Neural cell (in vitro differentiated cells): Measurements from ENCODE around the gene CDKAL1. TPM values are rescaled to one million over a fixed set of nuclear protein-coding genes. Genes with fewer than 3 reads are reported as not detected.

Experiments used
- H2AFZ ChIP-seq: fragments of 200-600, 300-800 bp; sonication (generic), shearing (Covaris generic); 2 replicates; pipeline ENCODE4 v1.6.0; 2014; ENCODE audit warnings: low read depth, mild to moderate bottlenecking, antibody characterized with exemption, low read length, moderate library complexity
- H3F3A ChIP-seq: fragments of 200-600 bp; shearing (Covaris generic); 2 replicates; pipeline ENCODE4 v1.6.1; 2016; ENCODE audit warnings: mild to moderate bottlenecking, moderate library complexity, mixed read lengths, antibody characterized with exemption, low read length; ENCODE audit not compliant: insufficient read depth, poor library complexity, severe bottlenecking
- H3K27ac ChIP-seq: fragments of 200-600, 300-800 bp; sonication (generic), shearing (Covaris generic); 2 replicates; pipeline ENCODE4 v1.5.1; 2014; ENCODE audit warnings: mild to moderate bottlenecking, low read length, moderate library complexity
- H3K27me3 ChIP-seq: fragments of 300-800, 200-600 bp; sonication (generic), shearing (Covaris generic); 2 replicates; pipeline ENCODE4 v1.6.0; 2014; ENCODE audit warnings: mild to moderate bottlenecking, low read depth, low read length, moderate library complexity; ENCODE audit not compliant: insufficient read depth
- H3K36me3 ChIP-seq: fragments of 300-800, 200-600 bp; sonication (generic), shearing (Covaris generic); 2 replicates; pipeline ENCODE4 v1.5.1; 2014; ENCODE audit warnings: mild to moderate bottlenecking, antibody characterized with exemption, low read length, moderate library complexity; ENCODE audit not compliant: insufficient read depth
- H3K4me2 ChIP-seq: fragments of 300-800, 200-600 bp; sonication (generic), shearing (Covaris generic); 2 replicates; pipeline ENCODE4 v1.6.0; 2014; ENCODE audit warnings: mild to moderate bottlenecking, low read length
- H3K4me3 ChIP-seq: fragments of 300-800, 200-600 bp; sonication (generic), shearing (Covaris generic); 2 replicates; pipeline ENCODE4 v1.5.1; 2014; ENCODE audit warnings: mild to moderate bottlenecking, low read length, moderate library complexity
- H3K79me2 ChIP-seq: fragments of 200-600 bp; shearing (Covaris generic); replicated peaks from 2 replicates; pipeline ENCODE4 v1.6.0; 2014; ENCODE audit warnings: mild to moderate bottlenecking, low read length, moderate library complexity; ENCODE audit not compliant: insufficient read depth
- H3K9ac ChIP-seq: fragments of 300-800, 200-600 bp; sonication (generic), shearing (Covaris generic); 2 replicates; pipeline ENCODE4 v1.6.1; 2016; ENCODE audit warnings: mild to moderate bottlenecking, low read length, mixed read lengths
- H3K9me2 ChIP-seq: fragments of 200-600 bp; shearing (Covaris generic); 2 replicates; pipeline ENCODE4 v1.6.1; 2016; ENCODE audit warnings: mild to moderate bottlenecking, low read length, mixed read lengths; ENCODE audit not compliant: insufficient read depth
- H3K9me3 ChIP-seq: fragments of 200-600, 300-800 bp; sonication (generic), shearing (Covaris generic); 2 replicates; pipeline ENCODE4 v1.6.1; 2016; ENCODE audit warnings: mild to moderate bottlenecking, mixed run types, low read length, moderate library complexity, mixed read lengths
- H4K20me1 ChIP-seq: fragments of 200-600 bp; shearing (Covaris generic); 2 replicates; pipeline ENCODE4 v1.6.1; 2016; ENCODE audit warnings: mild to moderate bottlenecking, mixed run types; ENCODE audit not compliant: insufficient read depth
- CTCF ChIP-seq: fragments of 450-650 bp; IDR thresholded peaks from 2 replicates; pipeline ENCODE4 v1.5.1; 2014; ENCODE audit warnings: antibody characterized with exemption, mild to moderate bottlenecking, moderate library complexity; ENCODE audit not compliant: poor library complexity, severe bottlenecking
- EP300 ChIP-seq: fragments of 450-650 bp; conservative IDR thresholded peaks from 2 replicates; pipeline ENCODE4 v1.6.1; 2014; ENCODE audit warnings: antibody characterized with exemption, mild to moderate bottlenecking, moderate library complexity; ENCODE audit not compliant: poor library complexity, severe bottlenecking
- EZH2 ChIP-seq: fragments of 200-600, 300-800 bp; shearing (Covaris generic), sonication (generic); IDR thresholded peaks from 2 replicates; pipeline ENCODE4 v1.6.1; 2014; ENCODE audit warnings: antibody characterized with exemption, low read length, borderline replicate concordance, mild to moderate bottlenecking; ENCODE audit not compliant: insufficient read depth, poor library complexity, severe bottlenecking
- MXI1 ChIP-seq: fragments of 450-650 bp; conservative IDR thresholded peaks from 2 replicates; pipeline ENCODE4 v1.6.1; 2014; ENCODE audit warnings: antibody characterized with exemption, mild to moderate bottlenecking; ENCODE audit not compliant: poor library complexity, severe bottlenecking
- POLR2AphosphoS5 ChIP-seq: IDR thresholded peaks from 2 replicates; pipeline ENCODE4 v1.6.1; 2012
- RAD21 ChIP-seq: fragments of 450-650 bp; conservative IDR thresholded peaks from 2 replicates; pipeline ENCODE4 v1.6.1; 2014; ENCODE audit warnings: antibody characterized with exemption, mild to moderate bottlenecking, moderate library complexity
- REST ChIP-seq: IDR thresholded peaks from 2 replicates; pipeline ENCODE4 v1.6.1; 2012; ENCODE audit warnings: borderline replicate concordance
- SMC3 ChIP-seq: fragments of 450-650 bp; conservative IDR thresholded peaks from 2 replicates; pipeline ENCODE4 v1.6.1; 2014; ENCODE audit warnings: antibody characterized with exemption, mild to moderate bottlenecking, moderate library complexity; ENCODE audit not compliant: poor library complexity
- TAF1 ChIP-seq: IDR thresholded peaks from 2 replicates; pipeline ENCODE4 v1.6.1; 2012; ENCODE audit warnings: low read depth
- polyA plus RNA-seq: library from polyadenylated mRNA; depleted of rRNA; stranded (reverse); fragments of >200 nt; gene quantifications from 2 replicates; pipeline ENCODE4 v1.2.3, GENCODE V29; 2014

CDKAL1 gene
- polyA plus RNA-seq, 1 donor from 2014 or later, result 10.7 TPM

- Histone ChIP-seq H3K4me3 (no peak overlapping the region), H4K20me1 (no peaks in the 10 kb centered on the region), H3K9me2 (no peaks in the 10 kb centered on the region), H3K4me2 (no peak overlapping the region), H3K36me3 (no peaks in the 10 kb centered on the region), H3K9me3 (no peaks in the 10 kb centered on the region), H3K79me2 (no peaks in the 10 kb centered on the region), H3F3A (no peaks in the 10 kb centered on the region), H3K27me3 (no peaks in the 10 kb centered on the region), H2AFZ (no peak overlapping the region), H3K9ac (no peak overlapping the region), H3K27ac (no peak overlapping the region)
- TF ChIP-seq REST, result no peak
- TF ChIP-seq EZH2, result no peak
- no peak for TF ChIP-seq SMC3
- no peak for TF ChIP-seq TAF1
- TF ChIP-seq RAD21, result no peak
- TF ChIP-seq POLR2AphosphoS5, result no peak
- TF ChIP-seq CTCF, result no peak
- no peak for TF ChIP-seq MXI1
- no peak for TF ChIP-seq EP300
These were observed 632.5 kb downstream of the CDKAL1 start for GRCh38 chr6:21166754-21167153.

- no peak for TF ChIP-seq REST
- TF ChIP-seq SMC3, result no peak
- no peak for TF ChIP-seq EZH2
- no peak for TF ChIP-seq RAD21
- TF ChIP-seq CTCF, result no peak
- TF ChIP-seq TAF1, result no peak
- no peak for TF ChIP-seq POLR2AphosphoS5
- no peak for TF ChIP-seq MXI1
- H3K9me3 ChIP-seq, result no peaks in the 10 kb centered on the region
- no peaks in the 10 kb centered on the region for H3F3A ChIP-seq
- no peaks in the 10 kb centered on the region for H3K9me2 ChIP-seq
- no peak overlapping the region for H3K27ac ChIP-seq
- no peaks in the 10 kb centered on the region for H3K36me3 ChIP-seq
- no peaks in the 10 kb centered on the region for H3K79me2 ChIP-seq
- H3K9ac ChIP-seq, result no peak overlapping the region
- H3K4me2 ChIP-seq, result no peak overlapping the region
- no peak overlapping the region for H3K4me3 ChIP-seq
- H4K20me1 ChIP-seq, result no peaks in the 10 kb centered on the region
- H3K27me3 ChIP-seq, result no peaks in the 10 kb centered on the region
- H2AFZ ChIP-seq, result no peak overlapping the region
These were observed 633.5 kb downstream of the CDKAL1 start for GRCh38 chr6:21167790-21168189.
